K562 (cell line): Measurements from ENCODE around the gene DMBT1. TPM values are rescaled to one million over a fixed set of nuclear protein-coding genes. Genes with fewer than 3 reads are reported as not detected.

Source experiments
- FOXA3 ChIP-seq, 2 experiments: fragments of 450-650 bp in 1 of 2; sonication (generic) in 1 of 2; formaldehyde crosslinking; IDR thresholded peaks in 1 of 2; conservative IDR thresholded peaks in 1 of 2; 2 replicates each; pipeline versions ENCODE4 v1.4.0 to v1.8.0; 2020 to 2022; ENCODE audit warnings: mild to moderate bottlenecking in 2 of 2, missing genetic modification reagents in 1 of 2
- HLTF ChIP-seq: fragments of 450-650 bp; IDR thresholded peaks from 2 replicates; pipeline ENCODE4 v1.6.1; 2016
- PYGO2 ChIP-seq: fragments of 450-650 bp; IDR thresholded peaks from 2 replicates; pipeline ENCODE4 v1.6.1; 2016; ENCODE audit warnings: mild to moderate bottlenecking, missing genetic modification characterization, moderate library complexity, missing compliant biosample characterization
- RBFOX2 ChIP-seq: fragments of 200-400 bp; formaldehyde crosslinking; IDR thresholded peaks from 2 replicates; pipeline ENCODE4 v1.6.1; 2017; ENCODE audit warnings: low read depth, mild to moderate bottlenecking, low read length, moderate library complexity
- TAF7 ChIP-seq: fragments of 450-650 bp; IDR thresholded peaks from 2 replicates; pipeline ENCODE4 v1.6.1; 2016; ENCODE audit warnings: missing genetic modification characterization, missing compliant biosample characterization
- polyA plus RNA-seq, 8 experiments: library from polyadenylated mRNA; depleted of rRNA in 4 of 8; stranded (reverse) in 5 of 8; unstranded in 3 of 8; fragments of >200 nt; fragmentation: Nextera tagmentation in 2 of 8; fragmentation: Illumina TruSeq in 1 of 8; extraction: Ambion mirVana in 2 of 8; extraction: Trizol in 1 of 8; gene quantifications; 2 replicates each; pipeline versions ENCODE4 v1.2.1 to v1.2.3, GENCODE V29; 2011 to 2014; ENCODE audit warnings: inconsistent platforms in 1 of 8, missing spikeins in 1 of 8
- total RNA-seq, 7 experiments: library from RNA; depleted of rRNA in 6 of 7; stranded (reverse); fragments of >200 nt in 6 of 7; fragmentation: Illumina TruSeq in 2 of 7; extraction: Trizol in 2 of 7; gene quantifications; 2 replicates each; pipeline versions ENCODE4 v1.2.1 to v1.2.3, GENCODE V29; 2011 to 2021; ENCODE audit warnings: low replicate concordance in 1 of 7
- TF ChIP-seq, protein P1 (sequence below), 2 experiments: fragments of 450-650 bp; IDR thresholded peaks; 2 replicates each; pipeline ENCODE4 v1.6.1; 2016; ENCODE audit warnings: mild to moderate bottlenecking in 2 of 2, borderline replicate concordance in 1 of 2, low read depth in 1 of 2, moderate library complexity in 1 of 2
- TF ChIP-seq, protein P2 (sequence below): fragments of 250-450 bp; sonication (Bioruptor Pico); IDR thresholded peaks from 2 replicates; pipeline ENCODE4 v1.9.0; 2021; ENCODE audit warnings: mild to moderate bottlenecking, inconsistent platforms

Gene DMBT1
- total and polyA plus RNA-seq, 9 of the 15 experiments (the other 6 are each of a cell fraction or from before 2014, with no cell fraction given), result 0.01 to 0.07 TPM; not detected in 7

DNA sequence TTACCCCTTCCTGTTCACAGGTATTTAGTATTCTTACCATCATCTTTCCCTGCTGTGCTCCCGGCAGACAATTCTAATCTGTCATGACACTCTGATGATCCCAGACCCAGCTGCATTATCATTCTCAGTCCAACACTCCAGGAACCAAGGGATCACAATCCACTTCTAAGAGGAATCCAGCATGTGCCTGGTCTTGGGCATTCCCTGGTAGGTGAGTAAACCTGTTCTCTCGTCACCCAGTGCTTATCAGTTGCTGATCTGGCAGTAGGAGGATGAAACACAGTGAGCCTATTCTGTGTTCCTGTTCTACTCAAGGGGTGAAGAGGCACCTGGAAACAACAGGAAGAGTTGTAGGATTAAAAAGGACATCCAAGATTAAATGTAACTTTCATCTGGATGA is 1.3 kb upstream of the DMBT1 start (continued):
- TF ChIP-seq, protein P1, sequence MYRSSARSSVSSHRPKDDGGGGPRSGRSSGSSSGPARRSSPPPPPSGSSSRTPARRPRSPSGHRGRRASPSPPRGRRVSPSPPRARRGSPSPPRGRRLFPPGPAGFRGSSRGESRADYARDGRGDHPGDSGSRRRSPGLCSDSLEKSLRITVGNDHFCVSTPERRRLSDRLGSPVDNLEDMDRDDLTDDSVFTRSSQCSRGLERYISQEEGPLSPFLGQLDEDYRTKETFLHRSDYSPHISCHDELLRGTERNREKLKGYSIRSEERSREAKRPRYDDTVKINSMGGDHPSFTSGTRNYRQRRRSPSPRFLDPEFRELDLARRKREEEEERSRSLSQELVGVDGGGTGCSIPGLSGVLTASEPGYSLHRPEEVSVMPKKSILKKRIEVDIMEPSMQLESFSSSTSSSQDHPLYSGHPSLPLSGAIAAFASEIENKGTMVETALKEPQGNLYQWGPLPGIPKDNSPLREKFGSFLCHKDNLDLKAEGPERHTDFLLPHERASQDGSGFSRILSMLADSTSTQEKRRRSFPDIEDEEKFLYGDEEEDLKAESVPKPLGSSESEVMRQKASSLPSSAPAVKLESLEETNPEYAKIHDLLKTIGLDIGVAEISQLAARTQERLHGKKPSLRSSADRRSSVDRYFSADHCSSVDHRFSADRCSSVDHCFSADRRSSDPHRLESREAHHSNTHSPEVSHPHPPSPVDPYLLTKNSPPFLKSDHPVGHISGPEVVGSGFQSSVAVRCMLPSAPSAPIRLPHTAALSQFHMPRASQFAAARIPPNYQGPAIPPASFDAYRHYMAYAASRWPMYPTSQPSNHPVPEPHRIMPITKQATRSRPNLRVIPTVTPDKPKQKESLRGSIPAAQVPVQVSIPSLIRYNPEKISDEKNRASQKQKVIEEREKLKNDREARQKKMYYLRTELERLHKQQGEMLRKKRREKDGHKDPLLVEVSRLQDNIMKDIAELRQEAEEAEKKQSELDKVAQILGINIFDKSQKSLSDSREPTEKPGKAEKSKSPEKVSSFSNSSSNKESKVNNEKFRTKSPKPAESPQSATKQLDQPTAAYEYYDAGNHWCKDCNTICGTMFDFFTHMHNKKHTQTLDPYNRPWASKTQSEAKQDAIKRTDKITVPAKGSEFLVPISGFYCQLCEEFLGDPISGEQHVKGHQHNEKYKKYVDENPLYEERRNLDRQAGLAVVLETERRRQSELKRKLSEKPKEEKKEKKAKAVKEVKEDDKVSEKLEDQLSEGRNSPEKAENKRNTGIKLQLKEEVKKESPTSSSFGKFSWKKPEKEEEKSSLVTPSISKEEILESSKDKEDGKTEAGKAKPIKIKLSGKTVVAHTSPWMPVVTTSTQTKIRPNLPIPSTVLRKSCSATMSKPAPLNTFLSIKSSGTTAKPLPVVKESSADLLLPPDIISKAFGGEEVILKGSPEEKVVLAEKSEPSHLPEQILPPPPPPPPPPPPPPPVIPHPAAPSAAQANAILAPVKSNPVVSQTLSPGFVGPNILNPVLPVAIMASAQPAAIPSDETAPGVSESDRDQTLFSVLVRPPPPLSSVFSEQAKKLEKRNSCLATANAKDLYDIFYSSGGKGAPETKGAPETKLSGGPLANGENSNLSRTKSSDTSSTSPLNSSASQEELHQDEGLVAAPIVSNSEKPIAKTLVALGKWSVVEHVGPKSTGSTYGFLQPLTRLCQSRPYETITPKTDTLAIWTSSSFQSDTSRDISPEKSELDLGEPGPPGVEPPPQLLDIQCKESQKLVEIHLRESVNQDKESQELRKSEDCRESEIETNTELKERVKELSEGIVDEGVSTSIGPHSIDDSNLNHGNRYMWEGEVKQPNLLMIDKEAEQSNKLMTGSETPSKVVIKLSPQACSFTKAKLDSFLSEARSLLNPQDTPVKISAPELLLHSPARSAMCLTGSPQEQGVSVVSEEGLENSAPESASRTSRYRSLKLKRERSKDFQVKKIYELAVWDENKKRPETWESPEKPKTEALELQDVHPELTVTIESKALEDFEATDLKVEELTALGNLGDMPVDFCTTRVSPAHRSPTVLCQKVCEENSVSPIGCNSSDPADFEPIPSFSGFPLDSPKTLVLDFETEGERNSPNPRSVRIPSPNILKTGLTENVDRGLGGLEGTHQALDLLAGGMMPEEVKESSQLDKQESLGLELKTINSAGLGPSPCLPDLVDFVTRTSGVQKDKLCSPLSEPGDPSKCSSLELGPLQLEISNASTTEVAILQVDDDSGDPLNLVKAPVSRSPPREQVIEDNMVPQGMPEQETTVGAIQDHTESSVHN (IDR thresholded peaks at IDR 0.05; ENCODE audit: borderline replicate concordance in 1 of 2, low read depth in 1 of 2), result no peak
- TF ChIP-seq TAF7 (no peak), HLTF (no peak), PYGO2 (no peak), RBFOX2 (no peak), FOXA3 (CRISPR knock-in tag; conservative IDR thresholded peaks at IDR 0.05 in 1 of 2, IDR thresholded peaks at IDR 0.05 in 1 of 2) (no peak)
- TF ChIP-seq, protein P2, sequence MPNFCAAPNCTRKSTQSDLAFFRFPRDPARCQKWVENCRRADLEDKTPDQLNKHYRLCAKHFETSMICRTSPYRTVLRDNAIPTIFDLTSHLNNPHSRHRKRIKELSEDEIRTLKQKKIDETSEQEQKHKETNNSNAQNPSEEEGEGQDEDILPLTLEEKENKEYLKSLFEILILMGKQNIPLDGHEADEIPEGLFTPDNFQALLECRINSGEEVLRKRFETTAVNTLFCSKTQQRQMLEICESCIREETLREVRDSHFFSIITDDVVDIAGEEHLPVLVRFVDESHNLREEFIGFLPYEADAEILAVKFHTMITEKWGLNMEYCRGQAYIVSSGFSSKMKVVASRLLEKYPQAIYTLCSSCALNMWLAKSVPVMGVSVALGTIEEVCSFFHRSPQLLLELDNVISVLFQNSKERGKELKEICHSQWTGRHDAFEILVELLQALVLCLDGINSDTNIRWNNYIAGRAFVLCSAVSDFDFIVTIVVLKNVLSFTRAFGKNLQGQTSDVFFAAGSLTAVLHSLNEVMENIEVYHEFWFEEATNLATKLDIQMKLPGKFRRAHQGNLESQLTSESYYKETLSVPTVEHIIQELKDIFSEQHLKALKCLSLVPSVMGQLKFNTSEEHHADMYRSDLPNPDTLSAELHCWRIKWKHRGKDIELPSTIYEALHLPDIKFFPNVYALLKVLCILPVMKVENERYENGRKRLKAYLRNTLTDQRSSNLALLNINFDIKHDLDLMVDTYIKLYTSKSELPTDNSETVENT (CRISPR knock-in tag), result no peak
